ENCODE results near the gene TMEM14B. TPM values are rescaled to one million over a fixed set of nuclear protein-coding genes. Genes with fewer than 3 reads are reported as not detected.

Gene TMEM14B
- total RNA-seq, 4 donors from 2014 or later, result 40.8 to 64.7 (median 45.5) TPM

- no peaks in the 10 kb centered on the region for H3K4me1 ChIP-seq
- no peaks in the 10 kb centered on the region for H3K9me3 ChIP-seq
- peaks cover 13% of the 10 kb centered on the region for H3K36me3 ChIP-seq
- TF ChIP-seq EP300 (IDR thresholded peaks at IDR 0.05) (no peak), POLR2A (IDR thresholded peaks at IDR 0.05) (no peak), POLR2AphosphoS5 (IDR thresholded peaks at IDR 0.05) (no peak)
- TF ChIP-seq, protein P1, sequence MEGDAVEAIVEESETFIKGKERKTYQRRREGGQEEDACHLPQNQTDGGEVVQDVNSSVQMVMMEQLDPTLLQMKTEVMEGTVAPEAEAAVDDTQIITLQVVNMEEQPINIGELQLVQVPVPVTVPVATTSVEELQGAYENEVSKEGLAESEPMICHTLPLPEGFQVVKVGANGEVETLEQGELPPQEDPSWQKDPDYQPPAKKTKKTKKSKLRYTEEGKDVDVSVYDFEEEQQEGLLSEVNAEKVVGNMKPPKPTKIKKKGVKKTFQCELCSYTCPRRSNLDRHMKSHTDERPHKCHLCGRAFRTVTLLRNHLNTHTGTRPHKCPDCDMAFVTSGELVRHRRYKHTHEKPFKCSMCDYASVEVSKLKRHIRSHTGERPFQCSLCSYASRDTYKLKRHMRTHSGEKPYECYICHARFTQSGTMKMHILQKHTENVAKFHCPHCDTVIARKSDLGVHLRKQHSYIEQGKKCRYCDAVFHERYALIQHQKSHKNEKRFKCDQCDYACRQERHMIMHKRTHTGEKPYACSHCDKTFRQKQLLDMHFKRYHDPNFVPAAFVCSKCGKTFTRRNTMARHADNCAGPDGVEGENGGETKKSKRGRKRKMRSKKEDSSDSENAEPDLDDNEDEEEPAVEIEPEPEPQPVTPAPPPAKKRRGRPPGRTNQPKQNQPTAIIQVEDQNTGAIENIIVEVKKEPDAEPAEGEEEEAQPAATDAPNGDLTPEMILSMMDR (IDR thresholded peaks at IDR 0.05), result no peak
- DNase-seq (ENCODE audit: low spot score in 2 of 2), result no peak
- H3K4me3 ChIP-seq, result no peak overlapping the region
- no peak overlapping the region for H3K27ac ChIP-seq
- WGBS, result 89% methylated on average over 3 of the region's 3 CpGs
- no peaks in the 10 kb centered on the region for H3K27me3 ChIP-seq
Observed at GRCh38 chr6:10793035-10793434, 45.4 kb downstream of the TMEM14B start.

DNA sequence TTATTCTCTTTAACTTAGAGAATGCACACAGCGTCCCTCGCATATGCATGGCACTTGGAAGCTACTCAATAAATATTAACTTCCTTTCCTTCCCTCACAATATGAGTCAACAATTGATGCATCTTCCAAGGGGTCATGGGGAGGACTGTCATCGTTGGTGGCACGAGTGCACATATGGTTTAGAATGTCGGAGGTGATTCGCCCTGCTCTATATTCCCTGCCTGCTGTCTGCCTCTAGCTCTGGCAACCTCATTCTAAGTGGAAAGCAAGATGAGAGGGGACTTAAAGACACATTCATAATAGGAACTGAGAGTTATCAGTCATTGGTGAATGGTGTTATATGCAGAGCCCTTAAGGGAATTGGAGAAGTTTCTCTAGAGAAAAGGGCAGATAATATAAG, 46.1 kb downstream of the TMEM14B start:
- no peaks in the 10 kb centered on the region for H3K9me3 ChIP-seq
- no peaks in the 10 kb centered on the region for H3K4me1 ChIP-seq
- H3K27ac ChIP-seq, result no peak overlapping the region
- no peaks in the 10 kb centered on the region for H3K27me3 ChIP-seq
- no peak for DNase-seq (ENCODE audit: low spot score in 2 of 2)
- WGBS, result 93% methylated on average over 6 of the region's 6 CpGs
- no peak overlapping the region for H3K4me3 ChIP-seq
- peaks cover 13% of the 10 kb centered on the region for H3K36me3 ChIP-seq
- TF ChIP-seq, protein P1 (IDR thresholded peaks at IDR 0.05), result no peak
- no peak for TF ChIP-seq POLR2A (IDR thresholded peaks at IDR 0.05)
- no peak for TF ChIP-seq EP300 (IDR thresholded peaks at IDR 0.05)
- no peak for TF ChIP-seq POLR2AphosphoS5 (IDR thresholded peaks at IDR 0.05)

DNA sequence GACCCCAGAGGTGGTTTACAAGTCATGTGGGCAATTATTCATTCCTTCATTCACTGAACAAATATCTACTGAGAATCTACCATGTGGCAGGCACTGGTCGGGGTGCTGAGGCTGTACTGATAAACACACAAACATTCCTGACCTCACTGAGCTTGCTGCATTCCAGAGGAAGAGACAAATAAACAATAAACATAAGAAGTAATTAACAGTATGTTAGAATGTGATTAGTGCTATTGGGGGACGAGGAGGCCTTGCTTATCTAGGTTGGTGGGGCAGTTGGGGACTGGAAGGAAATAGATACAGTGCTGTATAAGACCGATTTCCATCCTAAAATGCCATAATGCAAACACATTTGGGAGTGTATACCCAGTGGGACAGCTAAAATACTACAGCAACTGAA, 46.6 kb downstream of the TMEM14B start:
- Histone ChIP-seq H3K9me3 (no peaks in the 10 kb centered on the region), H3K27ac (no peak overlapping the region), H3K36me3 (peaks cover 13% of the 10 kb centered on the region), H3K4me1 (no peaks in the 10 kb centered on the region), H3K27me3 (no peaks in the 10 kb centered on the region), H3K4me3 (no peak overlapping the region)
- no peak for DNase-seq (ENCODE audit: low spot score in 2 of 2)
- TF ChIP-seq EP300 (IDR thresholded peaks at IDR 0.05) (no peak), POLR2AphosphoS5 (IDR thresholded peaks at IDR 0.05) (no peak)
- 90% methylated on average over 3 of the region's 3 CpGs for WGBS

- no peak for DNase-seq (ENCODE audit: low spot score in 2 of 2)
- Histone ChIP-seq H3K4me3 (no peak overlapping the region), H3K27me3 (no peaks in the 10 kb centered on the region), H3K9me3 (no peaks in the 10 kb centered on the region), H3K4me1 (no peaks in the 10 kb centered on the region), H3K27ac (no peak overlapping the region), H3K36me3 (no peaks in the 10 kb centered on the region)
- TF ChIP-seq EP300 (IDR thresholded peaks at IDR 0.05) (no peak), POLR2A (IDR thresholded peaks at IDR 0.05) (no peak), POLR2AphosphoS5 (IDR thresholded peaks at IDR 0.05) (no peak)
- TF ChIP-seq, protein P1 (IDR thresholded peaks at IDR 0.05), result no peak
- 71% methylated on average over 3 of the region's 3 CpGs for WGBS
Observed at GRCh38 chr6:10800810-10801209, 53.2 kb downstream of the TMEM14B start.

DNA sequence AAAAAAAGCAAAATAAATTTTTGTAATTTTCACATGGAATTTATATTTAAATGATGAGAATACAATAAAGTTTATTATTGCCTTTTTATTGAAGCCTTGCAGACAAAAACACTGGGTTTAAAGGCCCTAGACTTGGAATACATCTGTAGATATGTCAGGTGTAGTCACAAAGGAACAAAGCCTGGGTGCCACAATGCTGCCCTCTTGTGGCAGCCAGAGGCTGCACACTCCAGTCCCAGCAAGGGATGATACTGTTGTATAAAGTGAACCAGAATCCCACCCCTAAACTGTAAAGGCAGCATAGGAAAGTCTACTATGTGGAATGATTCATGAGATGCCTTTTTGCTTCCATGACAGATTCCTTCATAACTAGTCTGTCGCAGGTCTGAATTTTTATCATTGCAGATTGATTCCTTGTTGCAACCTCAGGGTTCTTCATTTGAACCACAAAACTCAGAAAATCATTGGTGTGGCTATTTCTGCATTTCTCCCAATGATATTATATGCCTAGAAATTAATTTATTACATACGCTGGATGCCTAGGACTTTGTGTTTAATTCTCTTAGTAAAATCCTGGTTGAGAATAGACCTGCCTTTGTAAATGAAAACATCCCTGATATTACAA, 53.7 kb downstream of the TMEM14B start:
- H3K4me3 ChIP-seq, result no peak overlapping the region
- no peaks in the 10 kb centered on the region for H3K9me3 ChIP-seq
- no peak for DNase-seq (ENCODE audit: low spot score in 2 of 2)
- no peak overlapping the region for H3K27ac ChIP-seq
- 54% methylated on average over 2 of the region's 2 CpGs for whole genome bisulfite sequencing
- no peaks in the 10 kb centered on the region for H3K4me1 ChIP-seq
- TF ChIP-seq, protein P1 (IDR thresholded peaks at IDR 0.05), result peak; percentile 73 to 96
- TF ChIP-seq POLR2A (IDR thresholded peaks at IDR 0.05) (no peak), EP300 (IDR thresholded peaks at IDR 0.05) (no peak), POLR2AphosphoS5 (IDR thresholded peaks at IDR 0.05) (no peak)
- no peaks in the 10 kb centered on the region for H3K36me3 ChIP-seq
- no peaks in the 10 kb centered on the region for H3K27me3 ChIP-seq

Other genes starting within 250 kb of the TMEM14B start
- gene GCNT2, start 226.5 kb upstream of the TMEM14B start, total RNA-seq, result 10 to 100 TPM in 3 of 4 donors, 1 to 10 TPM in 1; 8.0 to 37.4 (median 14.4) TPM
- gene C6orf52, start 53.2 kb upstream of the TMEM14B start, total RNA-seq, result not detected
- gene PAK1IP1, start 52.8 kb upstream of the TMEM14B start, total RNA-seq, result 10 to 100 TPM in 3 of 4 donors, 1 to 10 TPM in 1; 8.8 to 17.5 (median 13.4) TPM
- gene TMEM14C, start 24.7 kb upstream of the TMEM14B start, total RNA-seq, result 10 to 100 TPM; 63.4 to 76.7 (median 73.7) TPM
- under 1 TPM in 2 of 4 donors, not detected in 2; 0.26 to 0.49 TPM for gene MAK, start 90.7 kb downstream of the TMEM14B start, total RNA-seq
- not detected for gene GCM2, start 134.2 kb downstream of the TMEM14B start, total RNA-seq
- 1 to 10 TPM in 1 of 4 donors, under 1 TPM in 2, not detected in 1; 0.44 to 5.2 (median 0.49) TPM for gene SYCP2L, start 139.2 kb downstream of the TMEM14B start, total RNA-seq